ENCODE results near the gene PDE6G. TPM values are rescaled to one million over a fixed set of nuclear protein-coding genes. Genes with fewer than 3 reads are reported as not detected.

Gene PDE6G
- total and polyA plus RNA-seq, 2 experiments from 2014 or later, result 5.5 to 9.0 TPM

DNA sequence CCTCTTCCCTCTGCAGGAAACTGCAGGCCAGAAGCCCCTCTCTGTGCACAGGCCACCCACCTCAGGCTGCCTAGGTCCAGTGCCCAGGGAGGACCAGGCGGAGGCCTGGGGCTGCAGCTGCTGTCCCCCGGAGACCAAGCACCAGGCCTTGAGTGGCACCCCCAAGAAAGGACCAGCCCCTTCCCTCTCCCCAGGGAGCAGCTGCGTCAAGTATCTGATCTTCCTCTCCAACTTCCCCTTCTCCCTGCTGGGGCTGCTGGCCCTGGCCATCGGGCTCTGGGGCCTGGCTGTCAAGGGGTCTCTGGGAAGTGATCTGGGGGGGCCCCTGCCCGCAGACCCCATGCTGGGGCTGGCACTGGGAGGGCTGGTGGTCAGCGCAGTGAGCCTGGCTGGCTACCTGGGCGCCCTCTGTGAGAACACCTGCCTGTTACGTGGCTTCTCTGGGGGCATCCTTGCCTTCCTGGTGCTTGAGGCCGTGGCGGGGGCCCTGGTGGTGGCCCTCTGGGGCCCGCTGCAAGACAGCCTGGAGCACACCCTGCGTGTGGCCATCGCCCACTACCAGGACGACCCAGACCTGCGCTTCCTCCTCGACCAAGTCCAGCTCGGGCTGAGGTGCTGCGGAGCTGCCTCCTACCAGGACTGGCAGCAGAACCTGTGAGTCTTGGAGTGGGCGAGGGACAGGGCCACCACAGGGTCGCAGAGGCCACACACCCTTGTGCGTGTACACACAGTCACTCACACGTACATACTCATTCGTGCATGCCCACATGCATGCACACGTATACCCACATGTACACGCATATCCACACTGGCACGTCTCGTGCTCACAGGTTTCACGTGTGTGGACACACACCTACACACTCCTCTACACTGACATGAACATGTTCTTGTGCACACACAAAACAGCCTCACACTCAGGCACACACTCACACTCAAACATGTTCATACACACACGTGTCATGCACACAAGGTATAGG lies 11.1 kb downstream of the PDE6G start (continued):
- TF ChIP-seq, protein P1, sequence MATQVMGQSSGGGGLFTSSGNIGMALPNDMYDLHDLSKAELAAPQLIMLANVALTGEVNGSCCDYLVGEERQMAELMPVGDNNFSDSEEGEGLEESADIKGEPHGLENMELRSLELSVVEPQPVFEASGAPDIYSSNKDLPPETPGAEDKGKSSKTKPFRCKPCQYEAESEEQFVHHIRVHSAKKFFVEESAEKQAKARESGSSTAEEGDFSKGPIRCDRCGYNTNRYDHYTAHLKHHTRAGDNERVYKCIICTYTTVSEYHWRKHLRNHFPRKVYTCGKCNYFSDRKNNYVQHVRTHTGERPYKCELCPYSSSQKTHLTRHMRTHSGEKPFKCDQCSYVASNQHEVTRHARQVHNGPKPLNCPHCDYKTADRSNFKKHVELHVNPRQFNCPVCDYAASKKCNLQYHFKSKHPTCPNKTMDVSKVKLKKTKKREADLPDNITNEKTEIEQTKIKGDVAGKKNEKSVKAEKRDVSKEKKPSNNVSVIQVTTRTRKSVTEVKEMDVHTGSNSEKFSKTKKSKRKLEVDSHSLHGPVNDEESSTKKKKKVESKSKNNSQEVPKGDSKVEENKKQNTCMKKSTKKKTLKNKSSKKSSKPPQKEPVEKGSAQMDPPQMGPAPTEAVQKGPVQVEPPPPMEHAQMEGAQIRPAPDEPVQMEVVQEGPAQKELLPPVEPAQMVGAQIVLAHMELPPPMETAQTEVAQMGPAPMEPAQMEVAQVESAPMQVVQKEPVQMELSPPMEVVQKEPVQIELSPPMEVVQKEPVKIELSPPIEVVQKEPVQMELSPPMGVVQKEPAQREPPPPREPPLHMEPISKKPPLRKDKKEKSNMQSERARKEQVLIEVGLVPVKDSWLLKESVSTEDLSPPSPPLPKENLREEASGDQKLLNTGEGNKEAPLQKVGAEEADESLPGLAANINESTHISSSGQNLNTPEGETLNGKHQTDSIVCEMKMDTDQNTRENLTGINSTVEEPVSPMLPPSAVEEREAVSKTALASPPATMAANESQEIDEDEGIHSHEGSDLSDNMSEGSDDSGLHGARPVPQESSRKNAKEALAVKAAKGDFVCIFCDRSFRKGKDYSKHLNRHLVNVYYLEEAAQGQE (IDR thresholded peaks at IDR 0.05; ENCODE audit: unreplicated experiment), result no peak
- TF ChIP-seq, protein P2, sequence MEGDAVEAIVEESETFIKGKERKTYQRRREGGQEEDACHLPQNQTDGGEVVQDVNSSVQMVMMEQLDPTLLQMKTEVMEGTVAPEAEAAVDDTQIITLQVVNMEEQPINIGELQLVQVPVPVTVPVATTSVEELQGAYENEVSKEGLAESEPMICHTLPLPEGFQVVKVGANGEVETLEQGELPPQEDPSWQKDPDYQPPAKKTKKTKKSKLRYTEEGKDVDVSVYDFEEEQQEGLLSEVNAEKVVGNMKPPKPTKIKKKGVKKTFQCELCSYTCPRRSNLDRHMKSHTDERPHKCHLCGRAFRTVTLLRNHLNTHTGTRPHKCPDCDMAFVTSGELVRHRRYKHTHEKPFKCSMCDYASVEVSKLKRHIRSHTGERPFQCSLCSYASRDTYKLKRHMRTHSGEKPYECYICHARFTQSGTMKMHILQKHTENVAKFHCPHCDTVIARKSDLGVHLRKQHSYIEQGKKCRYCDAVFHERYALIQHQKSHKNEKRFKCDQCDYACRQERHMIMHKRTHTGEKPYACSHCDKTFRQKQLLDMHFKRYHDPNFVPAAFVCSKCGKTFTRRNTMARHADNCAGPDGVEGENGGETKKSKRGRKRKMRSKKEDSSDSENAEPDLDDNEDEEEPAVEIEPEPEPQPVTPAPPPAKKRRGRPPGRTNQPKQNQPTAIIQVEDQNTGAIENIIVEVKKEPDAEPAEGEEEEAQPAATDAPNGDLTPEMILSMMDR (conservative IDR thresholded peaks at IDR 0.05; ENCODE audit: low read depth in 2 of 2), result no peak
- no peak for TF ChIP-seq ZNF114 (CRISPR knock-in tag; IDR thresholded peaks at IDR 0.05)

DNA sequence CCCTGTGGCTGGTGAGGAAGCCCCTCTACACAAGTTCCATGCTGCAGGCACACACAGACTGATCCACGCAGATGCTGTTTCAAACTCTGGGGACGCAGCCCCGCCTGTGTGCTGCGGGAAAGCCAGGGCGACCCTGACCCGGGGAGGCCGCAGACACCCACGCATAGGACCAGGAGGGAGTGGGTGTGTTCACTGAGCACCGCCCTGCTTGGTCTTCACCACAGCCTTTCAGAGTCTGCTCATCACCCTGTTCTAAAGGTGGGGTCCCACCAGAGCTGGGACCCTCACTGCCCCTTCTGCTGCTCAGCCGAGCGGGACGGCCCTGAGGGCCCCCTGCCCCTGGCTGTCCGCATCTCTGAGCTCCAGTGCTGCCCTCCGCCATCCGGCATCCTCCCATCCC lies 11.8 kb downstream of the PDE6G start:
- H3K9me2 ChIP-seq (ENCODE audit: insufficient read depth), result no peaks in the 10 kb centered on the region
- Mint-ChIP-seq H3K4me1 (peaks cover 6% of the 10 kb centered on the region), H3K4me3 (no peak overlapping the region), H3K27me3 (ENCODE audit: insufficient read depth, low read depth, poor library complexity) (peaks cover 33% of the 10 kb centered on the region), H3K9me3 (peaks cover 5% of the 10 kb centered on the region; the same call in 1 of the 3 replicates), H3K27ac (no peak overlapping the region), H3K36me3 (ENCODE audit: low read depth) (no peaks in the 10 kb centered on the region)
- no peak for ATAC-seq
- H3K36me3 ChIP-seq (ENCODE audit: insufficient read depth), result no peaks in the 10 kb centered on the region
- peaks cover 13% of the 10 kb centered on the region; the same call in 1 of the 2 replicates for H3F3A ChIP-seq (replicated peaks; ENCODE audit: low read depth)
- no peaks in the 10 kb centered on the region for H3K79me2 ChIP-seq (replicated peaks; ENCODE audit: insufficient read depth)
- H3K4me2 ChIP-seq, result no peak overlapping the region
- no peak overlapping the region for H2AFZ ChIP-seq
- peaks cover 11% of the 10 kb centered on the region for H3K4me1 ChIP-seq (ENCODE audit: insufficient read depth)
- H3K4me3 ChIP-seq, result no peak overlapping the region
- peaks cover 30% of the 10 kb centered on the region for H3K27me3 ChIP-seq (ENCODE audit: insufficient read depth)
- no peak overlapping the region for H3K27ac ChIP-seq (ENCODE audit: low read depth)
- H4K20me1 ChIP-seq (replicated peaks; ENCODE audit: insufficient read depth), result no peaks in the 10 kb centered on the region
- no peak for DNase-seq (ENCODE audit: low spot score)
- TF ChIP-seq, protein P3, sequence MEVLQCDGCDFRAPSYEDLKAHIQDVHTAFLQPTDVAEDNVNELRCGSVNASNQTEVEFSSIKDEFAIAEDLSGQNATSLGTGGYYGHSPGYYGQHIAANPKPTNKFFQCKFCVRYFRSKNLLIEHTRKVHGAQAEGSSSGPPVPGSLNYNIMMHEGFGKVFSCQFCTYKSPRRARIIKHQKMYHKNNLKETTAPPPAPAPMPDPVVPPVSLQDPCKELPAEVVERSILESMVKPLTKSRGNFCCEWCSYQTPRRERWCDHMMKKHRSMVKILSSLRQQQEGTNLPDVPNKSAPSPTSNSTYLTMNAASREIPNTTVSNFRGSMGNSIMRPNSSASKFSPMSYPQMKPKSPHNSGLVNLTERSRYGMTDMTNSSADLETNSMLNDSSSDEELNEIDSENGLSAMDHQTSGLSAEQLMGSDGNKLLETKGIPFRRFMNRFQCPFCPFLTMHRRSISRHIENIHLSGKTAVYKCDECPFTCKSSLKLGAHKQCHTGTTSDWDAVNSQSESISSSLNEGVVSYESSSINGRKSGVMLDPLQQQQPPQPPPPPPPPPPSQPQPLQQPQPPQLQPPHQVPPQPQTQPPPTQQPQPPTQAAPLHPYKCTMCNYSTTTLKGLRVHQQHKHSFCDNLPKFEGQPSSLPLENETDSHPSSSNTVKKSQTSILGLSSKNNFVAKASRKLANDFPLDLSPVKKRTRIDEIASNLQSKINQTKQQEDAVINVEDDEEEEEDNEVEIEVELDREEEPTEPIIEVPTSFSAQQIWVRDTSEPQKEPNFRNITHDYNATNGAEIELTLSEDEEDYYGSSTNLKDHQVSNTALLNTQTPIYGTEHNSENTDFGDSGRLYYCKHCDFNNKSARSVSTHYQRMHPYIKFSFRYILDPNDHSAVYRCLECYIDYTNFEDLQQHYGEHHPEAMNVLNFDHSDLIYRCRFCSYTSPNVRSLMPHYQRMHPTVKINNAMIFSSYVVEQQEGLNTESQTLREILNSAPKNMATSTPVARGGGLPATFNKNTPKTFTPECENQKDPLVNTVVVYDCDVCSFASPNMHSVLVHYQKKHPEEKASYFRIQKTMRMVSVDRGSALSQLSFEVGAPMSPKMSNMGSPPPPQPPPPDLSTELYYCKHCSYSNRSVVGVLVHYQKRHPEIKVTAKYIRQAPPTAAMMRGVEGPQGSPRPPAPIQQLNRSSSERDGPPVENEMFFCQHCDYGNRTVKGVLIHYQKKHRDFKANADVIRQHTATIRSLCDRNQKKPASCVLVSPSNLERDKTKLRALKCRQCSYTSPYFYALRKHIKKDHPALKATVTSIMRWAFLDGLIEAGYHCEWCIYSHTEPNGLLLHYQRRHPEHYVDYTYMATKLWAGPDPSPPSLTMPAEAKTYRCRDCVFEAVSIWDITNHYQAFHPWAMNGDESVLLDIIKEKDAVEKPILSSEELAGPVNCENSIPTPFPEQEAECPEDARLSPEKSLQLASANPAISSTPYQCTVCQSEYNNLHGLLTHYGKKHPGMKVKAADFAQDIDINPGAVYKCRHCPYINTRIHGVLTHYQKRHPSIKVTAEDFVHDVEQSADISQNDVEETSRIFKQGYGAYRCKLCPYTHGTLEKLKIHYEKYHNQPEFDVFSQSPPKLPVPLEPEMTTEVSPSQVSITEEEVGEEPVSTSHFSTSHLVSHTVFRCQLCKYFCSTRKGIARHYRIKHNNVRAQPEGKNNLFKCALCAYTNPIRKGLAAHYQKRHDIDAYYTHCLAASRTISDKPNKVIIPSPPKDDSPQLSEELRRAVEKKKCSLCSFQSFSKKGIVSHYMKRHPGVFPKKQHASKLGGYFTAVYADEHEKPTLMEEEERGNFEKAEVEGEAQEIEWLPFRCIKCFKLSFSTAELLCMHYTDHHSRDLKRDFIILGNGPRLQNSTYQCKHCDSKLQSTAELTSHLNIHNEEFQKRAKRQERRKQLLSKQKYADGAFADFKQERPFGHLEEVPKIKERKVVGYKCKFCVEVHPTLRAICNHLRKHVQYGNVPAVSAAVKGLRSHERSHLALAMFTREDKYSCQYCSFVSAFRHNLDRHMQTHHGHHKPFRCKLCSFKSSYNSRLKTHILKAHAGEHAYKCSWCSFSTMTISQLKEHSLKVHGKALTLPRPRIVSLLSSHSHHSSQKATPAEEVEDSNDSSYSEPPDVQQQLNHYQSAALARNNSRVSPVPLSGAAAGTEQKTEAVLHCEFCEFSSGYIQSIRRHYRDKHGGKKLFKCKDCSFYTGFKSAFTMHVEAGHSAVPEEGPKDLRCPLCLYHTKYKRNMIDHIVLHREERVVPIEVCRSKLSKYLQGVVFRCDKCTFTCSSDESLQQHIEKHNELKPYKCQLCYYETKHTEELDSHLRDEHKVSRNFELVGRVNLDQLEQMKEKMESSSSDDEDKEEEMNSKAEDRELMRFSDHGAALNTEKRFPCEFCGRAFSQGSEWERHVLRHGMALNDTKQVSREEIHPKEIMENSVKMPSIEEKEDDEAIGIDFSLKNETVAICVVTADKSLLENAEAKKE (CRISPR knock-in tag; IDR thresholded peaks at IDR 0.05), result no peak
- TF ChIP-seq, protein P1 (IDR thresholded peaks at IDR 0.05; ENCODE audit: unreplicated experiment), result no peak
- TF ChIP-seq JUNB (IDR thresholded peaks at IDR 0.05; ENCODE audit: unreplicated experiment) (no peak), ZNF331 (CRISPR knock-in tag; IDR thresholded peaks at IDR 0.05; ENCODE audit: low read depth) (no peak)

Data from GM23338 (cell line).